Measurements from ENCODE around the gene CEP192.
"Not testable (repeated sequence)": the region's sequence is repeated elsewhere in the genome, so short reads cannot be mapped to it uniquely, and the experiment has no call there.

CEP192 gene

DNA sequence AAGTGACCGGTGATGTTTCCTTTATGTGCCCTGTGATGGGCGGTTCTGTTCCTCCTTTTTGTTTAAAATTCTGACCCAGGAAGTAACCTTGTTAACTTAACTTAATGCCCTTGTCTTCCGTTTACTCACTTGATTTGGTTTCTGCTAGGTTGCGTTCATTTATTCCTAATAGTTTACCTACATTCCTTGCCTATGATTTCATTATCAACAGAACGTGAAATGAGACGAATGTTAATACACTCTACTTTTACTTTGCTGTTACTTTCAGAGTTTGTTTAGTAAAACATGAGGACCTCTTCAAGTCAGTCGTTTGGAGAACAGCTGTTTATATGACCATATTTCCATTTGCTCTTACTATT lies 638 bp downstream of the CEP192 start:
- no peak for DNase-seq
- Histone ChIP-seq H3K27ac (ENCODE audit: insufficient read depth in 1 of 2, low read depth in 1 of 2, low read length in 2 of 2, poor library complexity in 1 of 2, severe bottlenecking in 2 of 2) (peak overlapping the region; percentile 53 to 87), H3K9me3 (ENCODE audit: control extremely low read depth in 1 of 5, control insufficient read depth in 4 of 5, insufficient read depth in 2 of 5, low read depth in 1 of 5, low read length in 4 of 5) (peaks cover 0 to 2% (median 0%) of the 10 kb centered on the region in 5 experiments), H3K36me3 (ENCODE audit: control insufficient read depth in 4 of 4, insufficient read depth in 4 of 4, low read length in 3 of 4) (peaks cover 0 to 11% (median 0%) of the 10 kb centered on the region in 4 experiments), H3K4me1 (ENCODE audit: control extremely low read depth in 1 of 4, control insufficient read depth in 4 of 4, insufficient read depth in 4 of 4, low read length in 3 of 4) (peaks cover 7 to 28% (median 21%) of the 10 kb centered on the region in 4 experiments), H3K4me3 (ENCODE audit: control insufficient read depth in 1 of 7, extremely low read depth in 1 of 7, insufficient read depth in 4 of 7, low read depth in 2 of 7, low read length in 6 of 7) (peak overlapping the region; percentile 92 to 98 (median 95)), H3K27me3 (replicated peaks in 2 of 5; ENCODE audit: control insufficient read depth in 4 of 5, insufficient read depth in 5 of 5, low read length in 4 of 5) (no peaks in the 10 kb centered on the region)
- ChIA-PET CTCF (no interaction called here), POLR2A (no interaction called here)
- 0% methylated on average over 3 of the region's 7 CpGs for WGBS (ENCODE audit: insufficient coverage)

DNA sequence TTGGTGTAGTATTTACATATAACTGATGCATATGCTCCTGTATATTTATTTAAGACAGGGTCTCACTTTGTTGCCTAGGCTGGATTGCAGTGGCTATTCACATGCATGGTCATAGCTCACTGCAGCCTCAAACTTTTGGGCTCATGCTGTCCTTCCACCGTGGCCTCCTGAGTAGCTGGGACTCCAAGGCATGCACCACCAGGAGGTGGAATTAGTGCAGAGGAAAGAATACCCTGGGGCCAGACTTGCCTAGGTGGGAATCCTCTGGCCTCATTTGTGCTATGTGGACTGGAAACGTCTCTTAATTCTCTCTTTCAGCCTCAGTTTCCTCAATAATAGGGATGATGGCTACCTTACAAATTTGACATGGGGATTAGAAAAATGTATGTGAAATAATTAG lies 2.3 kb downstream of the CEP192 start:
- no peak overlapping the region for H3K4me3 ChIP-seq (ENCODE audit: control insufficient read depth in 1 of 7, extremely low read depth in 1 of 7, insufficient read depth in 4 of 7, low read depth in 2 of 7, low read length in 6 of 7)
- 100% methylated on average over 1 of the region's 2 CpGs for WGBS (ENCODE audit: insufficient coverage)
- H3K27ac ChIP-seq (ENCODE audit: insufficient read depth in 1 of 2, low read depth in 1 of 2, low read length in 2 of 2, poor library complexity in 1 of 2, severe bottlenecking in 2 of 2): no peak overlapping the region
- DNase-seq: no peak
- peaks cover 0 to 8% (median 0%) of the 10 kb centered on the region in 4 experiments for H3K36me3 ChIP-seq (ENCODE audit: control insufficient read depth in 4 of 4, insufficient read depth in 4 of 4, low read length in 3 of 4)
- H3K9me3 ChIP-seq (ENCODE audit: control extremely low read depth in 1 of 5, control insufficient read depth in 4 of 5, insufficient read depth in 2 of 5, low read depth in 1 of 5, low read length in 4 of 5): peaks cover 0 to 2% (median 0%) of the 10 kb centered on the region in 5 experiments
- no peaks in the 10 kb centered on the region for H3K27me3 ChIP-seq (replicated peaks in 2 of 5; ENCODE audit: control insufficient read depth in 4 of 5, insufficient read depth in 5 of 5, low read length in 4 of 5)
- ChIA-PET POLR2A (no interaction called here), CTCF (interaction anchor here (0.5 to 0.9 kb wide), 2 partner anchors 20 to 103 kb away, joined by 3 read pairs; no protein-coding TSS in a partner anchor)
- peaks cover 7 to 28% (median 21%) of the 10 kb centered on the region in 4 experiments for H3K4me1 ChIP-seq (ENCODE audit: control extremely low read depth in 1 of 4, control insufficient read depth in 4 of 4, insufficient read depth in 4 of 4, low read length in 3 of 4)

DNA sequence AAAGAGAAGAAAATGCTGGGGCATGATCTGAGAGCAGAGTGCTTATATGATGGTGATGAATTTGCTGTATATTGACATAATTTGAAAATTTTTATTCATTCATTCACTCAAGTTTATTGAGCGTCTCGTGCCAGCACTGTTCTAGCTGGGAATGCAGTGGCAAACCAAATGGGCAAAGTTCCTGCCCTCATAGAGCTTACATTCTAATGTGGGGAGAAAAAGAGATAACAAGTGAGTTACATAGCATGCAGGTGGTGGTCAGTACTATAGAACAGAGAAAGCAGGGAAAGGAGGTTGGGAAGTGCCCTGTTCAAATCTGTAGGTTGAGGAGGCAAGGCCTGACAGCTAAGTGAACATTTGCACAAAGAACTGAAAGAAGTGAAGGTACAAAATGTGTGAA lies 4.3 kb downstream of the CEP192 start:
- ChIA-PET POLR2A (no interaction called here), CTCF (interaction anchor here (1.3 to 1.6 kb wide), 2 partner anchors 11 to 150 kb away, joined by 3 to 4 read pairs; no protein-coding TSS in a partner anchor)
- no peak overlapping the region for H3K27ac ChIP-seq (ENCODE audit: insufficient read depth in 1 of 2, low read depth in 1 of 2, low read length in 2 of 2, poor library complexity in 1 of 2, severe bottlenecking in 2 of 2)
- no CpG with 5 or more reads among the region's 2 CpGs for WGBS (ENCODE audit: insufficient coverage)
- H3K4me3 ChIP-seq (ENCODE audit: control insufficient read depth in 1 of 7, extremely low read depth in 1 of 7, insufficient read depth in 4 of 7, low read depth in 2 of 7, low read length in 6 of 7): no peak overlapping the region
- no peaks in the 10 kb centered on the region for H3K27me3 ChIP-seq (replicated peaks in 2 of 5; ENCODE audit: control insufficient read depth in 4 of 5, insufficient read depth in 5 of 5, low read length in 4 of 5)
- H3K4me1 ChIP-seq (ENCODE audit: control extremely low read depth in 1 of 4, control insufficient read depth in 4 of 4, insufficient read depth in 4 of 4, low read length in 3 of 4): peaks cover 7 to 20% (median 16%) of the 10 kb centered on the region in 4 experiments
- peaks cover 2 to 15% (median 4%) of the 10 kb centered on the region in 4 experiments for H3K36me3 ChIP-seq (ENCODE audit: control insufficient read depth in 4 of 4, insufficient read depth in 4 of 4, low read length in 3 of 4)
- peaks cover 0 to 2% (median 0%) of the 10 kb centered on the region in 5 experiments for H3K9me3 ChIP-seq (ENCODE audit: control extremely low read depth in 1 of 5, control insufficient read depth in 4 of 5, insufficient read depth in 2 of 5, low read depth in 1 of 5, low read length in 4 of 5)
- DNase-seq: no peak

- peaks cover 2 to 20% (median 7%) of the 10 kb centered on the region in 4 experiments for H3K36me3 ChIP-seq (ENCODE audit: control insufficient read depth in 4 of 4, insufficient read depth in 4 of 4, low read length in 3 of 4)
- H3K4me1 ChIP-seq (ENCODE audit: control extremely low read depth in 1 of 4, control insufficient read depth in 4 of 4, insufficient read depth in 4 of 4, low read length in 3 of 4): peaks cover 7 to 16% (median 13%) of the 10 kb centered on the region in 4 experiments
- no peaks in the 10 kb centered on the region for H3K27me3 ChIP-seq (replicated peaks in 2 of 5; ENCODE audit: control insufficient read depth in 4 of 5, insufficient read depth in 5 of 5, low read length in 4 of 5)
- H3K4me3 ChIP-seq (ENCODE audit: control insufficient read depth in 1 of 7, extremely low read depth in 1 of 7, insufficient read depth in 4 of 7, low read depth in 2 of 7, low read length in 6 of 7): no peak overlapping the region
- DNase-seq: no peak
- peaks cover 0 to 2% (median 0%) of the 10 kb centered on the region in 5 experiments for H3K9me3 ChIP-seq (ENCODE audit: control extremely low read depth in 1 of 5, control insufficient read depth in 4 of 5, insufficient read depth in 2 of 5, low read depth in 1 of 5, low read length in 4 of 5)
- POLR2A ChIA-PET: no interaction called here
- 100% methylated on average over 6 of the region's 6 CpGs for WGBS (ENCODE audit: insufficient coverage)
- H3K27ac ChIP-seq (ENCODE audit: insufficient read depth in 1 of 2, low read depth in 1 of 2, low read length in 2 of 2, poor library complexity in 1 of 2, severe bottlenecking in 2 of 2): no peak overlapping the region
- CTCF ChIA-PET: interaction anchor here (1.1 to 1.6 kb wide), 4 partner anchors 11 to 150 kb away, joined by 3 to 4 read pairs (median 4); no protein-coding TSS in a partner anchor
These were observed 4.9 kb downstream of the CEP192 start for GRCh38 chr18:12995952-12996477.

GRCh38 chr18:12996661-12997292 lies 5.6 kb downstream of the CEP192 start:
- peak overlapping the region in 1 of 2 experiments; percentile 58 for H3K27ac ChIP-seq (ENCODE audit: insufficient read depth in 1 of 2, low read depth in 1 of 2, low read length in 2 of 2, poor library complexity in 1 of 2, severe bottlenecking in 2 of 2)
- H3K36me3 ChIP-seq (ENCODE audit: control insufficient read depth in 4 of 4, insufficient read depth in 4 of 4, low read length in 3 of 4): peaks cover 2 to 27% (median 11%) of the 10 kb centered on the region in 4 experiments
- H3K27me3 ChIP-seq (replicated peaks in 2 of 5; ENCODE audit: control insufficient read depth in 4 of 5, insufficient read depth in 5 of 5, low read length in 4 of 5): no peaks in the 10 kb centered on the region
- H3K4me1 ChIP-seq (ENCODE audit: control extremely low read depth in 1 of 4, control insufficient read depth in 4 of 4, insufficient read depth in 4 of 4, low read length in 3 of 4): peaks cover 7 to 16% (median 13%) of the 10 kb centered on the region in 4 experiments
- CTCF ChIA-PET: interaction anchor here (1.1 to 1.7 kb wide), 4 partner anchors 10 to 34 kb away, joined by 3 to 4 read pairs (median 4); no protein-coding TSS in a partner anchor
- POLR2A ChIA-PET: no interaction called here
- no peak overlapping the region for H3K4me3 ChIP-seq (ENCODE audit: control insufficient read depth in 1 of 7, extremely low read depth in 1 of 7, insufficient read depth in 4 of 7, low read depth in 2 of 7, low read length in 6 of 7)
- peaks cover 0 to 2% (median 0%) of the 10 kb centered on the region in 5 experiments for H3K9me3 ChIP-seq (ENCODE audit: control extremely low read depth in 1 of 5, control insufficient read depth in 4 of 5, insufficient read depth in 2 of 5, low read depth in 1 of 5, low read length in 4 of 5)
- no peak for DNase-seq
- 98% methylated on average over 10 of the region's 10 CpGs for WGBS (ENCODE audit: insufficient coverage)

- H3K27me3 ChIP-seq (replicated peaks in 2 of 5; ENCODE audit: control insufficient read depth in 4 of 5, insufficient read depth in 5 of 5, low read length in 4 of 5); DNase-seq; POLR2A ChIA-PET; H3K9me3 ChIP-seq (ENCODE audit: control extremely low read depth in 1 of 5, control insufficient read depth in 4 of 5, insufficient read depth in 2 of 5, low read depth in 1 of 5, low read length in 4 of 5); H3K4me3 ChIP-seq (ENCODE audit: control insufficient read depth in 1 of 7, extremely low read depth in 1 of 7, insufficient read depth in 4 of 7, low read depth in 2 of 7, low read length in 6 of 7): not testable (repeated sequence)
- CTCF ChIA-PET: interaction anchor here (0.7 to 1.7 kb wide), 3 partner anchors 9 to 34 kb away, joined by 3 to 4 read pairs (median 3); no protein-coding TSS in a partner anchor
- Histone ChIP-seq H3K36me3 (ENCODE audit: control insufficient read depth in 4 of 4, insufficient read depth in 4 of 4, low read length in 3 of 4) (peaks cover 2 to 27% (median 12%) of the 10 kb centered on the region in 4 experiments), H3K27ac (ENCODE audit: insufficient read depth in 1 of 2, low read depth in 1 of 2, low read length in 2 of 2, poor library complexity in 1 of 2, severe bottlenecking in 2 of 2) (peak overlapping the region in 1 of 2 experiments; percentile 58), H3K4me1 (ENCODE audit: control extremely low read depth in 1 of 4, control insufficient read depth in 4 of 4, insufficient read depth in 4 of 4, low read length in 3 of 4) (peaks cover 5 to 12% (median 9%) of the 10 kb centered on the region in 4 experiments)
- WGBS (ENCODE audit: insufficient coverage): no CpG with 5 or more reads among the region's 2 CpGs
These were observed 6.2 kb downstream of the CEP192 start for GRCh38 chr18:12997330-12997729.
